HG03095 (cell line): Measurements from ENCODE around the gene TMC4.
"Not testable (repeated sequence)": the region's sequence is repeated elsewhere in the genome, so short reads cannot be mapped to it uniquely, and the experiment has no call there.

Experiments used
- ATAC-seq: cut with Tn5 transposase; IDR thresholded peaks from one replicate; pipeline ENCODE4 v1.9.1; 2021; ENCODE audit warnings: moderate library complexity; ENCODE audit not compliant: unreplicated experiment

Gene TMC4

DNA sequence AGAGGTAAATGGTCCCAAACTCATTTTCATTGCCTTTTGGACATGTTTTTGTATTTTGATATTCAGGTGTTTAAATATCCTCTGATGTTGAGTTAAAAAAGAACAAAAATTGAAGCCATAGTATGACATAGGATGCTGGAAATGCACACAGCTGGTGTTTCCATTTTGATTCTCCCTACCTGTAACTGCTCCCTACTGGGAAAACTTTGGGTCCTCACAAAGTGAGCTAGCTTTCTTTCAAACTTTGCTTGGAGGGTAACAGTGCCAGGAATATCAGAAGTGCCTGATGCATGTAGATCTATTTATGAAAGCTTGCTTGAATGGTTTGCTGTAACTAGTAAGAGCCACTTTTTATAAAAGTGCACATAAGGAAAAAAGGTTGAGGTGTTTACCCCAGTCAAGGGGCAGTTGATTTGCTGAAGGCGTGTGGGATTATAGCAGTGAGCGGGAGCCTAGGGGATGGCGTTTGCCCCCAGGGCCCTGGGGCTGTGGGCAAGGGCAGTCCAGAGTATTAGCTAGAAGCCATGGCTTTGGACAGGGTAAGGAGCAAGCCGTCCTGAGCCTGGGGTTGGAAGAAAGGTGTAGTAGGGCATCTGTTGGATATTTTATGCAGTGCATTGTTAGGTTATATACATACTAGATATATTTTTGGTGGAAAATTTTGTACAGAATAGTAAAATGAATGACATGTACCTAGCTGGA lies 32.0 kb upstream of the TMC4 start:
- ATAC-seq: no peak

DNA sequence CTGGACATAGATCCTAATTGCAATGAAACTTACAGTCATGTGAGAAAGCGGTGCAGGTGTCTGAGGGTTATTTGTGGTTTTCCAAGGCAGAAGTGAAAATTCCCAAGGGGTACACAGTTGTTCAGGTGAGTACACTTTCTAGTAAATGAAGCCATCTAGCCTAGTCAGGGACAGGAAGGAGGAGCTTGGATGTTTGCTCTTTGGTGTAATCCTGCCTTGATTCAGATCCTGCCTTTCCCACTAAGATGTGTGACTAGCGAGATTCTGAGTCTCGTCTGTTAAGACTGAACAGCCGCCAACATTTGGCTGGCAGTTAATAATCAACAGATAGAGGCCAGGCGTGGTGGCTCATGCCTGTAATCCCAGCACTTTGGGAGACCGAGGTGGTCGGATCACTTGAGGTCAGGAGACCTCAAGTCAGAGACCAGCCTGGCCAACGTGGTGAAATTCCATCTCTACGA lies 30.2 kb upstream of the TMC4 start:
- no peak for ATAC-seq

DNA sequence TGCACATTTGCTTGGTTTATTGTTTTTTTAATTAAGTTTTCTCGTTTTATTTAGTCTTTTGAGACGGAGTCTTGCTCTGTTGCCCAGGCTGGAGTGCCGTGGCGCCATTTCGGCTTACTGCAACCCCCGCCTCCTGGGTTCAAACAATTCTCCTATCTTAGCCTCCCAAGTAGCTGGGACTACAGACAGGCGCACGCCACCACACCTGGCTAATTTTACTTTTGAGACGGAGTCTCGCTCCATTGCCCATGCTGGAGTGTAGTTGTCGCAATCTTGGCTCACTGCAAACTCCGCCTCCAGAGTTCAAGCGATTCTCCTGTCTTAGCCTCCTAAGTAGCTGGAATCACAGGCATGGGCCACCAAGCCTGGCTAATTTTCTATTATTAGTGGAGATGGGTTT lies 29.0 kb upstream of the TMC4 start:
- no peak for ATAC-seq

DNA sequence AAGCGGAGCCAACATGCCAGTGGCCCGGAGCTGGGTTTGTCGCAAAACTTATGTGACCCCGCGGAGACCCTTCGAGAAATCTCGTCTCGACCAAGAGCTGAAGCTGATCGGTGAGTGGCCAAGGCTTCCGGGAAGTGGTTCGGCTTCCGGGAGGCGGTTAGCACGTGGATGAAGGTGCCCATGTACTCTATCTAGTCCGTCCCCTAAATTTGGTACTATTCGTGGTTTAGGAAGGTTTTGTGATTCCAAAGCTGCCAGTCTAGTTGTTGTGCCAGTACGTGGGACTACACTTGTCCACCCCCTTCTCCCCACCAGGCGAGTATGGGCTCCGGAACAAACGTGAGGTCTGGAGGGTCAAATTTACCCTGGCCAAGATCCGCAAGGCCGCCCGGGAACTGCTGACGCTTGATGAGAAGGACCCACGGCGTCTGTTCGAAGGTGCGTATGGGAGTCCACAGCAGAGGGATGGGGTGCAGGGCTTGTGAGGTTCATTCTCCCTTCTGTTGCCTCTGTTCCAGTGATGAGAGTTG lies 28.3 kb upstream of the TMC4 start:
- no peak for ATAC-seq

DNA sequence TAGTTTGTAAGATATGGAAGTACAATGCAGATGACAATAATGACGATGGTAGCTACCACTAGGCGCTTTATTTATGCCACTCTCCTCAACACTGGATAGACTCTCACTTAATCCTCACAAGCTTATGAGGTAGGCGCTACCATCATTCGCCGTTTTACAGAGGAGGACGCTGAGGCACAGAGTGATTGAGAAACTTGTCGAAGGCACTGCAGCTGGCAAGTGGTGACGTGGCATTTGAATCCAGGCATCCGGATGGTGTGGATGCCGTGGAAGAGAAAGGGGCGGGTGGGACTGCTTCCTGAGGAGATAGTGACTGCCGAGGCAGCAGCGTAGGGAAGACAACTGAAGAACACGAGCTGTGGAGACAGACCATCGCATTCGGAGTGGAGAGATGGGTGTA lies 26.4 kb upstream of the TMC4 start:
- ATAC-seq: no peak

DNA sequence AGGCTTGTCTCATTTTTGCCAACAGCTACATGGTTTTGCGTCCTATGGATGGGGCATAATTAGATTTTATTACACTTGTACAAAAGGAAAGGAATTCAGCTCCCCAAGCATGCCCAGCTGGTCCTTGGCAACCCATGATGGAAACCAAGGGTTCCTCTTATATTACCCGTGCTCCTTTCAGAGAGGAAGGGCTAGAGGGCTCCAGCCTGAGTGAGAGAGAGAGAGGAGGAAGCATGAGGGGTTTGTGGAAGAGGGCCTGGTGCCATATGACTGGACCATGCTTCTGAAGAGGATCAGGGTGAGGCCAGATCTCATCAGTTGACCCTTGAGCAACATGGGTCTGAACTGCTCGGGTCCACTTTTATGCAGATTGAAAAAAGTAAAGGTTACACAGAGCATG lies 24.2 kb upstream of the TMC4 start:
- ATAC-seq: no peak

DNA sequence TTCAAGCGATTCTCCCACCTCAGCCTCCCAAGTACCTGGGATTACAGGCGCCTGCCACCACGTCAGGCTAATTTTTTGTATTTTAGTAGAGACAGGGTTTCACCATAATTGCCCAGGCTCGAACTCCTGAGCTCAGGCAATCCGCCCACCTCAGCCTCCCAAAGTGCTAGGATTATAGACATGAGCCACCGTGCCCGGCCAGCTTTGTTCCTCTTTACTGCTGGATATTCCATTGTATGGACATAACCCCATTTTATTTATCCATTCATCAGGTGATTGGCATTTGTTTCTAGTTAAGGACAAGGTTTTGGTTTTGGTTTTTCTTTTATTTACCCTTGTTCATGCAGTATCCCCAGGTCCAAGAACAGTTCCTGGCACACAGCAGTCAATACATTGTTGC lies 23.6 kb upstream of the TMC4 start:
- no peak for ATAC-seq

DNA sequence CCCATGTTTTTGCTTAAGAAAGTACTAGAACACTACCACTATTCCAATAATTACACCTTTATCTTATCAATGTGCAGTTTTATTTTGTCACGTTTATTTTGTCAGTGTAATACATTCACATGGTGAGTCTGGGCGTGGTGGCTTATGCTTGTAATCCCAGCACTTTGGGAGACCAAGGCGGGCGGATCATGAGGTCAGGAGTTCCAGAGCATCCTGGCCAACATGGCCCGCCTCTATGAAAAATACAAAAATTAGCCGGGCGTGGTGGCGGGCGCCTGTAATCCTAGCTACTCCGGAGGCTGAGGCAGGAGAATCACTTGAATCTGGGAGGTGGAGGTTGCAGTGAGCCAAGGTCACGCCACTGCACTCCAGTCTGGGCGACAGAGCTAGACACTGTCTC lies 21.5 kb upstream of the TMC4 start:
- not testable (repeated sequence) for ATAC-seq

DNA sequence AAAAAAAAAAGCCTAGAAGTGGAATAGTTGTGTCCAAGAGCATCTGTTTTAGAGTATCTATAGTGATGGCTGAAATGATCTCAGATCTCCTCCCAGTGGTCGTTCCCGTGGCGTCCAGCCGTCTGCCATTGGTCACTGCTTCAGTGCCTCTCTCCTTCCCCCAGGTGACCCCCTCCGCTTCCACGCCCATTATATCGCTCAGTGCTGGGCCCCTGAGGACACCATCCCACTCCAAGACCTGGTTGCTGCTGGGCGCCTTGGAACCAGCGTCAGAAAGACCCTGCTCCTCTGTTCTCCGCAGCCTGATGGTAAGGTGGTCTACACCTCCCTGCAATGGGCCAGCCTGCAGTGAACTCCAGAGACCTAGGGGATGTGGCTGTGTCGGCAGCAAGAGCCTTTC lies 20.1 kb upstream of the TMC4 start:
- no peak for ATAC-seq

DNA sequence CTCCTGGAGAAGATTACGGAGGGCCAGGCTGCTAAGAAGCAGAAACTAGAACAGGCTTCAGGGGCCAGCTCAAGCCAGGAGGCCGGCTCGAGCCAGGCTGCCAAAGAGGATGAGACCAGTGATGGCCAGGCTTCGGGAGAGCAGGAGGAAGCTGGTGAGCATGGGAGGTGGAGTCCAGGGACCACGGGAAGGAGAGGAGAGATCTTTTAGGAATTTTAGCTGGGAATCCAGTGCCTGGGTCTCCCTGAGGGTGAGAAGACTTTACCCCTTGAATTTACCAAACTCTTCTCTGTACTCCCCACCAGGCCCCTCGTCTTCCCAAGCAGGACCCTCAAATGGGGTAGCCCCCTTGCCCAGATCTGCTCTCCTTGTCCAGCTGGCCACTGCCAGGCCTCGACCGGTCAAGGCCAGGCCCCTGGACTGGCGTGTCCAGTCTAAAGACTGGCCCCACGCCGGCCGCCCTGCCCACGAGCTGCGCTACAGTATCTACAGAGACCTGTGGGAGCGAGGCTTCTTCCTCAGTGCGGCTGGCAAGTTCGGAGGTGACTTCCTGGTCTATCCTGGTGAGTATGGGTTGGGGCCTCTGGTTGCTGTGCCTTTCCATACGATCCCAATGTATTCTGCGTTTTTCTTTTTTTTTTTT lies 19.0 kb upstream of the TMC4 start:
- no peak for ATAC-seq

DNA sequence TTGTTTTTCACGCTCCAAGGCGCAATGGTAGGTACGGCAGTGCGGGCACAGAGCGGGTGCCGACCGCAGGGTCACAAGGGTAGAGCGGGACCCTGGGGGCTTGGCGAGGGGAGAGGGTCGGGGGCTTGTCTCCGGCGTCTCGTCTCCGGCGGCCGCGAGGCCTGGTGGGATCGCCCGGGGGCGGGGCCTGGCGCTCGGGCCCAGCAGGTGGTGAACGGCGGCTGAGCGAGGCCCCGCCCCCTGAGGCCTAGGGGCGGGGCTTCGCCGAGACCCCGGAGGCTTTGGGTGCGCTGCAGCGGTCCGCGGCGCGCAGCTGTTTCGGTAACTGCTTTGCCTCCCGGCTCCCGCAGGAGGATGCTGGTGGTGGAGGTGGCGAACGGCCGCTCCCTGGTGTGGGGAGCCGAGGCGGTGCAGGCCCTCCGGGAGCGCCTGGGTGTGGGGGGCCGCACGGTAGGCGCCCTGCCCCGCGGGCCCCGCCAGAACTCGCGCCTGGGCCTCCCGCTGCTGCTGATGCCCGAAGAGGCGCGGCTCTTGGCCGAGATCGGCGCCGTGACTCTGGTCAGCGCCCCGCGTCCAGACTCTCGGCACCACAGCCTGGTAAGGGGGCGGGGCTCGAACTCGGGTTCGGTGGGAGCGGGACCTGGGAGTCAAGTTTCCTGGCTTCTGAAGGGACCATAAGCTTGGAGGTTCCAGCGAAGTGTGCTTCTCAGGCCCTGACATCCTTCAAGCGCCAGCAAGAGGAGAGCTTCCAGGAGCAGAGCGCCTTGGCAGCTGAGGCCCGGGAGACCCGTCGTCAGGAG lies 18.3 kb upstream of the TMC4 start, which contains the start of gene TSEN34:
TSEN34 (plus strand) TSS at position 298 of the 800 bp plus-strand sequence; CDS start at position 355, 57 bp downstream.
- ATAC-seq: peak; percentile 32

DNA sequence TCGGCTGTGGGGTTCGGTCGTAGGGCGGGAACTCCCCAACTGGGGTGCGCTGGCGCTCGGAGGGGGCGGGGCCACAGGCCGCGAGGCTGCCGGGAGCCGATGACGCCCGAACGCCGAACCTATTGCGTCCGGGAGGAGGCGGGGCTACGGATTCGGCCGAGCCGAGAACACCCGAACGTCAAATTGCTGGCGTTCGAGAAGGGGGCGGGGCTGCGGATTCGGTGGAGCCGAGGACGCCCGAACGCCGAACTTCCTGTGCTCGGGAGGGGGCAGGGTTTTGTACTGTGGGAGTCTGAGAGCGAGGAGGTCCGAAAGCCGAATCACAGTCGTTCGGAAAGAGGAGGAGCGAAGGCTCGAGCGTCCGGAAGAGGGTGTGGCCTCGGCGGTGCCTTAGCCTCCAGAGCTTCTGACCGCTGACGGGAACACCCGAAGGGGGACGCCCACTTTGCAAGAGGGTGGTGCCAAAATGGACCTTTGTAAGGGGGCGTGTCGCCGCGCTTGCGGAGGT lies 17.6 kb upstream of the TMC4 start:
- peak; percentile 37 for ATAC-seq

DNA sequence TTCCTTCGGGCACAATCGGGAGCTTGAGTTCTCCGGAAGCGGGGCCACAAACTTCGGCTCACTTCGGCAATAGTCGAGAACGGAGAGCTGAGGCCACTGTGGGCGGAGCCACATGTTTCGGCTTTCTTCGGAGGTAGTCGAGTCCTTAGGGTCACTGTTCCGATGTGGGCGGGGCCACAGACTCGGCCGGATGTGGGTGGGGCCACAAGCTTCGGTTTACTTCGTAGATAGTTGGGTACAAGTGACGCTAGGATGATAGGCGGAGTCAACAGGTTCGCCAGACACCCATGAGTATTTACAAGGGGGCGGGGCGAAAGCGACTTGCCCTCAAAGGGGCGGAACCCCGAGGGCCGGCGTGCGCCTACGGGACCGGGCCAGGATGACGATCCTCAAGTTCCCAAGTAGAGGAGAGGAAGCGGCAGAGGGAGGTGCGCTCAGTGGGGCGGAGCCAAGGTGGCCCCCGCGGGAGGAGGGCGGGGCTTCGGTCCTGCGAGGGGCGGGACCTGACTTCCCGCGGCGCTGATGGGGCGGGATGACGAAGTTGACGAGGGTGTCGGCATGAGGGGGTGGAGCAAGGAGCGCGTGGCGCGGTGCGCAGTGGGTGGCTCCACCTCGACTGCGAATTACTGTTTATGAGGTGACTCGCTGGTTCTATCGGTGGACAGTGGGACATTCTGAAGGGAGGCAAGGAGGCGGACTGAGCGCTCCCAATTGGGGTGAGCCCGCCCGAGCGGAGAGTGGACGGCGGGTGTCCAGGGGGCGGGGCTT lies 17.0 kb upstream of the TMC4 start:
- peak; percentile 40 for ATAC-seq

DNA sequence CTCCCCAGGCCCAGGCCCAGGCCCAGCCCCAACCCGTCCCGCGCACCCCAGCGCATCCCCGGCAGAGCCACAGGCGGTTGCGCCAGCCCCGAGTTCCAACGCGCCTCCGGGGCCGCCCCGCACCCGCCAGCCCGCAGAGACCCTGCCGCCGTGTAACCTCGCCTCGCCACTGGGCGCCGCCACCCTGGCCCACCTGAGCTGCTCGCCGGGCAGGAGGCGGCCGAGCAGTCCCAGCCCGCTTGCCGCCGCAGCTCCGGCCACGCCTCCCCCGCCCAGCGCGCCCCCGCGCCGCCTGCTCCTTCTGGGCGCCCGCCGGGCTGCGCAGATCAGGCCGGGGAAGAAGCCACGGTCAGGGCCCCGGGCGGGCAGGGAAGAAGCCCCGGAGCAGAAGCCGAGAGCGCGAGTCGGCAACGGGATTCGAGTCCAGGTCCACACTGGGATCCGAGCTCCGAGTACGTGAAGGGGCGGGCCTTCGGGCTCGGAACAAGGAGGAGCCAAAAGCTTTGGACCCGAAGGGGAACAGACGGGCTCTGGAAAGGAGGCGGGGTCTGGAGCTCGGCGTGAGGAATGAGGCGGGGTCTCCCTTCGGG lies 16.3 kb upstream of the TMC4 start, which contains the start of gene MBOAT7:
MBOAT7 (minus strand) TSS at position 436 of the 590 bp plus-strand sequence. CDS start 1,072 bp downstream, outside the sequence.
- ATAC-seq: peak; percentile 10

DNA sequence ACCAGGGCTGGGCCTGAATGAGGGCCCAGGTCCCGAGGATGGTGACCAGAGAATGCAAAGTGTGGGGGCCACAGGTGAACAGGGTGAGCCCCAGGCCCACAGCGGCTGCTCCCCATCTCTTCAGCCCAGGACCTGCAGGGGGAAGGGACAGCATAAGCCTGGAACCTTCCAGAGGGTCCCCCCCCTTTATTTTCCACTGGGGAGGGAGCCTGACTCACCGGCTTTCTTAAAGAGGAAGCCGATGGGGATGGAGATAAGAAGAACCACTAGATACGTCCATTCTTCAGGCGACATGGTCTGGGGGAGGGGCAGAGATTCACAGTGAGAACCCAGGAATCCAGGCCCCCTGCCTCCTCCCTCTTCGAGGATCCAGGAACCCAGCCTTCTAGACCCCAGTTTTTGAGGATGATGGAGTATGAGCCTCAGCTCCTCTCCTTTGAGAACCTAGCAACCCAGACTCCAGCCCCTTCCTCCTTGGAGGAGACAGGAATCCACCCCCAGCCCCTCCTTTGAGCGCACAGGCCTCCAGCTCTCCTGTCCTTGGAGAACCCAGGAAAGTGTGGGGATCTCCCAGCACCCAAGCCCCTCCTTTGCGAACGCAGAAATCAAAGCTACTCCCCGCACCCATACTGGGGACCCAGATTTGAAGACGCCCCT lies 15.4 kb upstream of the TMC4 start:
- no peak for ATAC-seq

DNA sequence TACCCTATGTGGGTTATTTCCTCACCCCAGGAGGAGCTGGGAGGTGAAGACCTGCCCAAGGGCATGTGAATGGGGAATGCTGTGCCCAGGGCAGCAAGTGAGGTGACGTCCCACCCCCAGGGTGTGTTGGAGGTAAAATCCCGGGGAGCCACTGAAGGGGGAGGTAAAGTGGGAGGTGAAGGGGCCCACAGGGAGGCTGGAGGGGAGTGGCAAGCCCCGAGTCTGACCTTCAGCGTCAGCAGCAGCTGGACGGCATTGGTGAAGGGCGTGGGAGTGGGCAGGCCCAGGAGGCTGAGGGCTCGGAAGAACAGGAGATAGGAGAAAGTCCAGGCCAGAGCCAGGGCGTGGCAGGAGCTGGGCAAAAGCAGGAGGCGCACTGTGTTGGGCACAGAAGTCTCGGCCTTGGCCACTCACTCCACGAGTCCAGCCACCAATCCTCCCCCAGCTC lies 14.0 kb upstream of the TMC4 start:
- no peak for ATAC-seq

DNA sequence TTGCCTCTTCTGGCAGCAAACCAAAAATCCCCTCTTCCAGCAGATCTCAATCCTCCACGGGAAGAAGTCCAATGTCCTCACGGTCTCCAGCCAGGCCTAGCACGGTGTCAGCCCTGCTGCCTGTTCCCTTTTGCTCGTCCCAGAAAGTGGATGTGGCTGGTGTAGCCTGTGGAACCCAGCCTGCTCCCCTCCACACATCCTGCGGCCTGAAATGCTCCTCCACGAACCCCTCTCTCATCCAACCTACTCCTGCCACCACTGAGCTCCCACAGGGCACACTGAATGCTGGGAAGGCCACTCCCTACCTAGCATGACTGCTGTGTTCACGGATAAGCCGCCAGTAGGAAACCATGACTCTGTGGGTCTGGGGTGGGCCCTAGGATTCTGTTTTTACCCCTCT lies 13.4 kb upstream of the TMC4 start:
- no peak for ATAC-seq

DNA sequence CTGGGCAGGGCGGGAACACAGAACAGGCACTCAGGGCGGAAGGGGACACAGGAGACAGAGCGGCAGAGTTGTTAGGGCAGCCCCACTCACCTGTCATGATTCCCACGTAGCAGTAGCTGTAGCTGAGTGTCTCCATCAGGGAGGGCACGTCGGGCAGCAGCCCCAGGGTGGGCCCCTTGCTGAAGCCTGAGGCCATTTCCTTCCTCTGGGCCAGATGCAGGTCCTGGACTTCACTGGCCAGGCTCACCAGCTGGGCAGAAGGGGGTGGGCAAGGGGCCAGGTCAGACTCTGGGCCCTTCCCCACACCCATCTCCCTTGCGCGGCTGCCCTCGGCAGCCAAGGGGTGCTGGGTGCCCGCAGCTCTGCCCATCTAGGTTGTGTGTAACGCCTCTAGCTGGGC lies 10.5 kb upstream of the TMC4 start:
- ATAC-seq: no peak

DNA sequence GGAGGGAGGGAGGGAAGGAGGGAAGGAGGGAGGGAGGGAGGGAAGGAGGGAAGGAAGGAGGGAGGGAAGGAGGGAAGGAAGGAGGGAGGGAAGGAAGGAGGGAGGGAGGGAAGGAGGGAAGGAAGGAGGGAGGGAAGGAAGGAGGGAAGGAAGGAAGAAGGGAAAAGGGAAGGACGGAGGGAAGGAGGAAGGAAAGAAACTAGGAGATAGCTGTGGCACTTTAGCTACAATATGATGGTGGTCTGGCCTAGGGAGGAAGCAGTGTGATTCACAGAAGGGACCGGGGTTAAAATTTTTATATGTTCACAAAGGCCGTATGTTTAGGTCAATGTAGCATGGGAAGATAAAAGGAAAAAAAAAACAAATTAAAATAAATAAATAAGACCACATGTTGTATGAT lies 8.9 kb upstream of the TMC4 start:
- not testable (repeated sequence) for ATAC-seq
